Adipocyte (in vitro differentiated cells): Measurements from ENCODE around the gene LGR6.

Experiments
- DNase-seq: peaks from one replicate; pipeline ENCODE4 v3.0.0-alpha.2; 2015; ENCODE audit warnings: low read depth
- H3K27me3 ChIP-seq: replicated peaks from 2 replicates; pipeline ENCODE4 v1.7.0; 2013; ENCODE audit warnings: mild to moderate bottlenecking, low read length, moderate library complexity; ENCODE audit not compliant: control insufficient read depth, insufficient read depth
- H3K36me3 ChIP-seq: 2 replicates; pipeline ENCODE4 v1.7.0; 2013; ENCODE audit warnings: low read length, mild to moderate bottlenecking, moderate library complexity; ENCODE audit not compliant: control insufficient read depth, insufficient read depth, severe bottlenecking
- H3K4me1 ChIP-seq: 2 replicates; pipeline ENCODE4 v1.7.0; 2013; ENCODE audit warnings: mild to moderate bottlenecking, low read length, moderate library complexity; ENCODE audit not compliant: control insufficient read depth, insufficient read depth
- H3K4me3 ChIP-seq: 2 replicates; pipeline ENCODE4 v1.7.0; 2013; ENCODE audit warnings: mild to moderate bottlenecking, low read length, moderate library complexity
- H3K9ac ChIP-seq: 2 replicates; pipeline ENCODE4 v1.7.0; 2013; ENCODE audit warnings: mild to moderate bottlenecking, low read length, moderate library complexity
- H3K9me3 ChIP-seq: 2 replicates; pipeline ENCODE4 v1.7.0; 2013; ENCODE audit warnings: mild to moderate bottlenecking, low read length, moderate library complexity; ENCODE audit not compliant: control insufficient read depth

LGR6 gene

GRCh38 chr1:202291001-202291400 lies 97.4 kb downstream of the LGR6 start:
- Histone ChIP-seq H3K9me3 (peaks cover 3% of the 10 kb centered on the region), H3K9ac (no peak overlapping the region), H3K4me1 (peaks cover 11% of the 10 kb centered on the region), H3K36me3 (no peaks in the 10 kb centered on the region), H3K4me3 (no peak overlapping the region), H3K27me3 (peaks cover 46% of the 10 kb centered on the region)
- no peak for DNase-seq

DNA sequence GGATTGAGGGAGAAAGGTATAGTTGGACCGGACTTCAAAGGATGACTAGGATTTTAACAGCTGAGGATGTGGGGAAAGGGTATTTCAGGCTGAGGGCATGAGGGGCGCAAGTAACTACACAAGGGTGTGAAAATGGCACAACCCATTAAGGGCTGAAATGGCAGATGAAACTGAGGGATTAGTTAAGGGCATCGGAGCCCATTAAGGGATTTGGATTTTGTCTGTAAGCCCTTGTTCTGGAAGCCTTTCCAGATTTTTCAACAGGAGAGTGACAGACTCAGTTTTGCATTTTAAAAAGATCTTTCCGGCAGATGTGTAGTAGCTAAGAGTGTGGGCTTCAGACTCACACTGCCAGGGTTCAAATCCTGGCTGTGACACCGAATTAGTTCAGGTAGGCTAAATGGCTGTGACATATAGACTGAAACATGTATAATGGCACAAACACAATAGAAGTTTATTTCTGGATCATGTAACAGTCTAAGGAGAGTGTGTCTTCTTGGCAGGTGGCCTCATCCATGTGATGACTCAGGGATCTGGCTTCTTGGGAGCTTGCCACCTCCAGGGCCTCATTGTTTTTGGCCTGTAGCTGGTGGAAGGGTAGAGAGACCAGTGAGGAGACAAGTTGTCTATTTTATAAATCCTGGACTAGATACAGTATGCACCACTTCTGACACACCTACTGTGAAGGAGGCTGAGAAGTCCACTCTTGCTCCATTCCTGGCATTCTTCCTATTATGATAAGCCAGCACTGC lies 98.5 kb downstream of the LGR6 start:
- Histone ChIP-seq H3K27me3 (peaks cover 47% of the 10 kb centered on the region), H3K9ac (no peak overlapping the region), H3K4me1 (peaks cover 11% of the 10 kb centered on the region), H3K9me3 (peaks cover 3% of the 10 kb centered on the region), H3K4me3 (no peak overlapping the region), H3K36me3 (no peaks in the 10 kb centered on the region)
- DNase-seq = peak; percentile 63

- Histone ChIP-seq H3K4me1 (peaks cover 11% of the 10 kb centered on the region), H3K4me3 (no peak overlapping the region), H3K27me3 (peaks cover 44% of the 10 kb centered on the region), H3K9me3 (peaks cover 3% of the 10 kb centered on the region), H3K36me3 (no peaks in the 10 kb centered on the region), H3K9ac (no peak overlapping the region)
- DNase-seq = no peak
Measured at GRCh38 chr1:202292773-202293172, 99.2 kb downstream of the LGR6 start.

DNA sequence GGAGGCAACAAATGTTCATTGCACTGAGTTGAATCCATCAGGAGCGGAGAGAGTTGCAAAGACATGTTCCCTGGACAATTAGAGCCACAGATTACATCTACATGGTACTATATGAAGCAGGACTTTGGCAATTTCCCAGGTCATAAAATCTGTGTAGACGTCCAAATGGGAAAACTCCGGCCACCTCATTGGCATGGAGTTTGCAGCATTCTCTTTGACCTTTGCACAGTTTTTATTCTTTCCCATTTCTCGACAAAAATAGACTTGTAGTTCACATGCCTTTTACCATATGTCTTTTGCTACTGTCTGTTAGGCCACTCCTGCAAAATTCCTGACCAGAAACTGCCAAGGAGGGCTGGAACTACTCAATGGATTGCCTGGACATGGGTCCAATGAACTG lies 100.0 kb downstream of the LGR6 start:
- H3K36me3 ChIP-seq = no peaks in the 10 kb centered on the region
- no peak for DNase-seq
- no peak overlapping the region for H3K4me3 ChIP-seq
- peaks cover 44% of the 10 kb centered on the region for H3K27me3 ChIP-seq
- peaks cover 11% of the 10 kb centered on the region for H3K4me1 ChIP-seq
- peaks cover 3% of the 10 kb centered on the region for H3K9me3 ChIP-seq
- H3K9ac ChIP-seq = no peak overlapping the region

- DNase-seq = no peak
- H3K4me3 ChIP-seq = no peak overlapping the region
- peaks cover 87% of the 10 kb centered on the region for H3K27me3 ChIP-seq
- H3K9ac ChIP-seq = no peak overlapping the region
- no peaks in the 10 kb centered on the region for H3K36me3 ChIP-seq
- H3K4me1 ChIP-seq = no peaks in the 10 kb centered on the region
- no peaks in the 10 kb centered on the region for H3K9me3 ChIP-seq
Measured at GRCh38 chr1:202302166-202302565, 108.6 kb downstream of the LGR6 start.

DNA sequence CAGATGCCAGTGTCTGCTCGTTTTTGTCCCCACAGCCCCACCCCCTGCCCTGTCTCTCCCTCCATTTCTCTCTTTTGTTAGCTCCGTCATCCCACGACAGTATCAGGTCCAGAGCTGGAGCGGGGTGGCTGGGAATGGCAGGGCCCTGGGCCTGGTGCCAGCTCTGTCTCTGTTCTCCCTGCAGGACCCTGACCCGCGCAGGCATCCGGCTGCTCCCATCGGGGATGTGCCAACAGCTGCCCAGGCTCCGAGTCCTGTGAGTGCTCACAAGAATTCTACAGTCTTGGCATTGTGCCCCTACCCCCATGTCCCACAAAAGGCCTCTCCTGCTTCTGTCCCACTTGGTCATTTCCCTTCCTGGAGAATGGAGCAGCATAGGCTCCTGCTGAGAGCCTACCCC lies 110.8 kb downstream of the LGR6 start:
- Histone ChIP-seq H3K27me3 (peaks cover 89% of the 10 kb centered on the region), H3K4me3 (no peak overlapping the region), H3K9ac (no peak overlapping the region), H3K9me3 (no peaks in the 10 kb centered on the region), H3K4me1 (no peaks in the 10 kb centered on the region), H3K36me3 (no peaks in the 10 kb centered on the region)
- no peak for DNase-seq

DNA sequence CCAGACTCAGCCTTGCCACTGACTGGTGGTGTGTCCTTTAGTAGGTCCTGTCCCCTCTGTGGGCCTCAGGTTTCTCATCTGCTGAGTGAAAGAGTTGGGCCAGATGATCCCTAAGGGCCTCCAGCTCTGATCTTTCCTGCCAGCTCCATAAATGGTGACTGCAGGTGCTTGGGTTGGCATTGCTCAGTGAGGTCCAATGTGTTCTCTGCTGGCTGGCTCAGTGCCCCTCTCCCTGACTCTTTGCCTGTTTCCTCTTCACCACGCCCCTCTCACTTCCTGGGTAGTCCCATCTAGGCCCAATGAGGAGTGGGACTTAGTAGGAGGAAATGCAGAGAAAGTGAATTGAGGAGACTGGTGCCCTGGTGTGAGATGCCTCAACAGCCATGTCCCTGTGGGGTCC lies 111.6 kb downstream of the LGR6 start:
- Histone ChIP-seq H3K27me3 (peaks cover 88% of the 10 kb centered on the region), H3K4me3 (no peak overlapping the region), H3K9me3 (no peaks in the 10 kb centered on the region), H3K9ac (no peak overlapping the region), H3K4me1 (no peaks in the 10 kb centered on the region), H3K36me3 (no peaks in the 10 kb centered on the region)
- DNase-seq = no peak

- Histone ChIP-seq H3K27me3 (peaks cover 88% of the 10 kb centered on the region), H3K4me1 (no peaks in the 10 kb centered on the region), H3K4me3 (no peak overlapping the region), H3K36me3 (no peaks in the 10 kb centered on the region), H3K9ac (no peak overlapping the region), H3K9me3 (no peaks in the 10 kb centered on the region)
- no peak for DNase-seq
Measured at GRCh38 chr1:202306535-202307345, 113.1 kb downstream of the LGR6 start.

GRCh38 chr1:202310071-202310725 lies 116.6 kb downstream of the LGR6 start:
- Histone ChIP-seq H3K27me3 (peaks cover 92% of the 10 kb centered on the region), H3K9ac (no peak overlapping the region), H3K9me3 (no peaks in the 10 kb centered on the region), H3K36me3 (no peaks in the 10 kb centered on the region), H3K4me1 (no peaks in the 10 kb centered on the region), H3K4me3 (no peak overlapping the region)
- DNase-seq = no peak

DNA sequence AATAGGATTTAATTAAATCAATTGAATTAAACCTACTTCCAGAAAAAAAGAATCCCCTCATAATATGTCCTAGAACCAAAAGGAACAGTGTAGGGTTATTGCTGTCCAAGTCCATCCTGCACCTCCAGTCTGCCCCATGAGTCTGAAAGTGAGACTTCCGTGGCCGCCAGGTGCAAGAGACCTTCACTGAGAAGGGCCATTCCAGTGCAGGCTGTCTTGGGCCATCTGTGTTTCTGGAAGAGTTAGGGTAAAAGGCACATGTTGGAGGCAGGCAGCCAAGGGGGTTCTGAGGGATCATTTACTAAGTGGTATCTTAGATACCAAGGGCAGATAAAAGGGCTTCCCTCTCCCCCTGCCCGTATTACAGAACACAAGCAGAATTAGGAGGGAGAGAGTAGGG lies 117.1 kb downstream of the LGR6 start:
- H3K36me3 ChIP-seq = no peaks in the 10 kb centered on the region
- H3K4me3 ChIP-seq = no peak overlapping the region
- H3K9me3 ChIP-seq = no peaks in the 10 kb centered on the region
- H3K27me3 ChIP-seq = peaks cover 89% of the 10 kb centered on the region
- no peak overlapping the region for H3K9ac ChIP-seq
- H3K4me1 ChIP-seq = no peaks in the 10 kb centered on the region
- no peak for DNase-seq

DNA sequence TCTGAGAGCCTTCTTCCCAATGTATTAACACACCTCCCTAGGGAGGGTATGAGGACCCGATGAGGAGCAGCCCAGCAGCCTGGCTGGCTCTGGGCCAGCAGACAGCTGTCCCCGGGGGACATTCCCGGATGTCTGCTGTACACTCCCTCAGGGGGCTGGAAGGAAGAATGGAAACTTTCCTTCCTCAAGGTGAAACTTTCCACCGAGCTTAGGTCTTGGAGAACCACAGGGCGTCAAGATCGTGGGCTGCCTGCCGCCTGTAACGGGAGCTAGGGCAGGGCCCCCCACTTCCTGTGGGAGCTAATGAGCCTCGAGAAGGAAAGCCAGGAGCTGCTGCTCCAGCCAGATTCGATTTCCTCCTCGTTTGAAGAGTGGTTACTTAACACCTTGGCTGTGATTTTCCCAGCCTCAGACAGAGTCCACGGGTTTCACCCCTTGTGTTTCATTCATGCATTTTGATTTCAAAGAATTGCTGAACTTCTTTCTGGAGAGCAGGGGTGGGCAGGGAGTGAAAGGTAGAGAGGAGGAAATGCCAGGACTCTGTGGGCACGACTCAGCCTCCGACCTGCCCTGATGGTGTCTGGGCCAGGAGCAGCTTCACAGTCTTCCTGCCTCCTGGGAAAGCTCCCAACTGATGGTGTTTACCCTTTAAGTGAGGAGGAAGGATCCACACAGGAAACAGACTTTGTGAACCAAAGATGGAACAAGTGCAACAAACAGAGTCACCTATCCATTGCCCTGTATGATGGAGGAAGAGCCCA lies 118.5 kb downstream of the LGR6 start:
- Histone ChIP-seq H3K4me1 (no peaks in the 10 kb centered on the region), H3K4me3 (no peak overlapping the region), H3K9ac (no peak overlapping the region), H3K36me3 (no peaks in the 10 kb centered on the region), H3K9me3 (no peaks in the 10 kb centered on the region), H3K27me3 (peaks cover 88% of the 10 kb centered on the region)
- DNase-seq = peak; percentile 6
